GM19035 (cell line): ENCODE data around the gene NKG7.

ENCODE experiments used
- ATAC-seq: cut with Tn5 transposase; IDR thresholded peaks from one replicate; pipeline ENCODE4 v1.9.1; 2021; ENCODE audit not compliant: unreplicated experiment

Gene NKG7

DNA sequence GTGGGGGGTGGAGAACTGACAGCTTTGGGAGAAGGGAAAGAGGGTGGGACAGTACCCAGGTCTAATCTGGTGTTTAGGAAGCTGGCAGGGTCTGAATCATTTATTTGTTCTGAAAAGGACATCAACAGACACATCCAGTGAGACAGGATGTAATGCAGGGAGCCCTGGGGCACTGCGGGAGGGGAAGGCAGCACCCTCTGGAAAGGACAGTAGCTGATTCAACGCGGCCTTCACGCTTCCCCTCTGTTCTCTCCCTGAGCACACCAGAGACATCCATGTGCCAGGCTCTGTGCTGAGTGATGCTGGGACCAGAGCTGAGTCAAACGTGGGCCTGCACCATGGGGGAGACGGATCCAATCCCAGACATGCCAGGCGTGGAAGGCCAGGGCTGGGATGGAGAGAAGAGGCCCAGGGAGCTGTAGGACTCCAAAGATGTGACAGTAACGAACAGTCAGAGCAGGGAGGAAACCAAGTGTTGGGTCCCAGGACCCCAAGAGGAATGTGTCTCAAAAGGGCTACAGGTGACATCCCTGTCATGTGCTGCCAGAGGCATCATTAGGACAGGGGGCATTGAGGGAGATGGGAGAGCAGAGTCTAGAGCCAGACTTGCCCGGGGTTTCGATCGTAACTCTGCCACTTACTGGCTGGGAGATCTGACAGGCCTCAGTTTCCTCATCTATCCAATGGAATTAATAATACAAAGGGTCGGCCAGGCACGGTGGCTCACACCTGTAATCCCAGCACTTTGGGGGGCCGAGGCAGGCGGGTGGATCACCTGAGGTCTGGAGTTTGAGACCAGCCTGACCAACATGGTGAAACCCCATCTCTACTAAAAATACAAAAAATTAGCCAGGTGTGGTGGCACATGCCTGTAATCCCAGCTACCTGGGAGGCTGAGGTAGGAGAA lies 8.0 kb downstream of the NKG7 start:
- ATAC-seq: no peak

DNA sequence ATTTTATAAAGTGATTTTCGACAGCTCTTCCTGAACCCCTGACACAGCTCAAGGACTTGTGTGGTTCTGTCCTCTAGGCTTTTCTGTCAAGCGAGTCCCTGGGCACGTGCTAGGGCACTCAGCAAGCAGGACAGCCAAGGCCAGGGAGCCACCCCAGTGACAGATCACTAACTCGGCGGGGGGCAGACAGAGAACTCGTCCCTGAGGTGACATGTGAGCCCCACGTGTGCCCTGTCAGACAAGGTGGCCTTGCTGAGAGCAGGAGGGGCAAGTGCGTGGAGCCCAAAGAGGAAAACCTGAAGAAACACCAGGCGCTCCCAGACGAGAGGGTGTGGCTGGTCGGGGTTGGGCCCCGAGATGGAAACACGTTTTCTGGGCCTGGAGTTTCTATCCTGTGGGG lies 11.2 kb downstream of the NKG7 start:
- ATAC-seq: no peak

DNA sequence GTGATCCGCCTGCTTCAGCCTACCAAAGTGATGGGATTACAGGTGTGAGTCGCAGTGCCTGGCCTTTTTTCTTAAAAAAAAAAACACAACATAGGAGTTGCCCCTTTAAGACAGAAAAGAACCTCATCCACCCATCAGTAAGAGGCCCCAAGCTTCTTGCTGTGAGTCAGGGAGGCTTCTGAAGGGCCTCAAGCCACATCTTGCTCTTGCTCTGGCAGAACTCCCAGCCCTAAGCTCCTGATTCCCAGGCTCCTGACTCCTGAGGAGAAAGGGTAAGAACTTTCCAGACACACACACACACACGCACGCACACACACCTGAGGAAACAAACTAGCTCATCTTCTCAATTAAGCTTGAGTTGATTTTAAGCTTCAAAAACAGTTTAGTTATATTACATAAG lies 13.2 kb downstream of the NKG7 start:
- ATAC-seq: no peak

DNA sequence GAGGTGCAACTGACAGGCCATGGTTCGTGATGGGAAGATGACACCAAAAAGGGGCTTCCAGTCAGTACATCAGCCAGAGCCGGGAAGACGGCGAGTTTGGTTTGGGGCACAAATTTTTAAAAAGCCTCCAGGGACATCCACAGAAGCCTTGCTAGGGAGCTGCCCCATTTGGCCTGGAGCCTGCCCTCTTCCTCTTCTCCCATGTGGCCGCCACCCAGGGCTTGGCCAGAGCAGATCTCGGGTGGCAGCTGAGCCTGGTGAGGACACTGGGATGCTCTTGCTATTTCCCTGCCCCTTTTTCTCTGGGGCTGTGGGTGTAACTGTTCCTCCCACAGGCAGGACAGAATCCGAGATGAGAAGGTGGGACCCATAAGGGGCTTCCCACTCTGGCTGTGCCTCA lies 14.5 kb downstream of the NKG7 start:
- no peak for ATAC-seq

DNA sequence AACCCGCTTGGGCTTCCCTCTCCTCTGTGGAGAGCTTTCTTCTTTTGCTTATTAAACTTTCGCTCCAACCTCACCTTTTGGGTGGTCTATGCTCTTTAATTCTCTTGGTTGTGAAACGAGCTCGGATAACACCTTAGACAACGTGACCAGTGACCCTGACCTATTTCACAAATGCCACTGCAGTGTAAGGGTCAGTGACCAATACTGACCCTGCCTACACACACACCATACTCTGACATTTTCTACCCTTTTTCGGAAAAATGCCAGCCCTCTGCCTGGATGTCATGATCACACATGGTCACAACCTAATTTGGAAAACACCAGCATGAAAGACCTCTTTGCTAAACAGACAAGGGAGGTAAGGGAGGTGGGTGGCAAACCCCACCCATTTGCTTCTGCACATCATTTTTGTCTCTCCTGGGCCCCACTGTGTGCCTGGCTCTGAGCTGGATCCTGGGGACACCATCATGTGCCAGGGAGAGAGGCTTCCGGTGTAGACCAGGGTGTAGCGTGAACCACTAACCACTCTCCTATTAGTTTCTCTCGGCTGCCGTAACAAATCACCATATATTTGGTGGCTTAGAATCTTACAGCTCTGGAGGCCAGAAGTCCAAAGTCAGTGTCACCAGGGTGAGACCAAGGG lies 16.2 kb downstream of the NKG7 start:
- ATAC-seq: no peak

DNA sequence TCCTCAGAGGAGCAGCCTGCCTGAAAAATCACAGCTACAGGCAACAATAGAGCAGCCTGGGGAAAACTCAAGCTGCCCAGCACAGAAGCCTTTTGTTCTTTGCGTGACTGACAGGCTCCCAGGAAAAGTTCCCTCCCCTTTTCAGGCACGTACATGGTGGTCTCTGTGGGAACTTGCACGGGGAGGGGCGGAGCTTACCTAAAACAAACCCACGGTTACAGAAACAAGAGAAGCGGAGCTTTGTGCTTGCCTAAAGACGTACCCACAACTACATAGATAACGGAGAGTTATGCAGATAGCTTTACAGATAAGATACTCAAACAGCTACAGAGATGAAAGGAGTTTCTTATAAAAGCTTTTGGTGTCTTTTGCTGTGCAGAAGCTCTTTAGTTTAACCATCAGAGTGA lies 17.7 kb downstream of the NKG7 start:
- ATAC-seq: no peak

DNA sequence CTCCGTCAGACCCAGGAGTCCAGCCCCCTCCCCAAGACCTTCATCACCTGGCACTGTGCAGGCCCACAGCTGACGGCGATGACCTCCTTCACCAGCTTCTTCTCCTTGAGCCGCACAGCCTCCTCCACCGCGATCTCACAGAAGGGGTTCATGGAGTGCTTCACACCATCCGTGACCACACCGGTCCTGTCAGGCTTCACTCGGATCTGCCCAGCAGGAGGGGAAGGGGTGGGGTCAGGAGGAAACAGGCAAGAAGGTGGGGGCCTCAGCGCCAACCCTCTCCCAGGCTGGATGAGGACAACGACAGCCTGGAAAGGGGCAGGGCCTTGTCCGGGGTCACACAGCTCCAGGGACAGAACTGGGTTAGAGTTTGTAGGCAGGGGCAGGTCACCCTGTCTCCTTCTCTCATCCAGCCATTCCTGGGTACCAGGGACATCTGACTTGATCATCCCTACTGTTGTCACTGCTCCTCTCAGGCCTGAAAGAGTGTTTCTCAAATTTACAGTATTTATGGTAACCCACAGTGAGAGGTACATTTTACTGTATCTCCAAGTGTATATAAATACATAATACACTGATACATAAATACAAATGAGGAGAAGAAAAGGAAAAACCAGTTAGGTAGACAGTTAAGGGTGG lies 18.2 kb downstream of the NKG7 start:
- ATAC-seq: no peak

DNA sequence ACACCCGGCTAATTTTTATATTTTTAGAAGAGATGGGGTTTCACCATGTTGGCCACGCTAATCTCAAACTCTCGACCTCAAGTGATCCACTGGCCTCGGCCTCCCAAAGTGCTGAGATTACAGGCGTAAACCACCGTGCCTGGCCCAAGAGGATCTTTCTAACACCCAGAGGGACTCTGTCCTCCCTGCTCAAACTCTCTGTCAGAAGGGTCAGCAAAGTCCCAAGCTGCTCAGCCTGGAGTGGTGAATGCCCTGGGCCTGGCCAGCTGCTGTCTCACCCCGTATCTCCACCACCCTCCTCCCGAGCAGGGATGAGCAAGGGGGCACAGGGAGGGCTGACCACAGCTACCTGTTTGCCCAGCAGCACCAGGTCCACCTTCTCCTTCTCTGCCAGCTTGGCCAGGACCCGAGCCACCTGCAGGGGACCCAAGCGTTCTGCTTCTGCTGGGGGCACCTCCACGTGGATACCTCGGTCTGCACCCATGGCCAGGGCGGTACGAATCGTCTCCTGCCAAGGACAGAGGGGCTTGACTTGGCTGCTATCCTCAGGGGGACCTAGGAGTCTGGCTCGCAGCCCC lies 19.6 kb downstream of the NKG7 start:
- ATAC-seq: no peak

DNA sequence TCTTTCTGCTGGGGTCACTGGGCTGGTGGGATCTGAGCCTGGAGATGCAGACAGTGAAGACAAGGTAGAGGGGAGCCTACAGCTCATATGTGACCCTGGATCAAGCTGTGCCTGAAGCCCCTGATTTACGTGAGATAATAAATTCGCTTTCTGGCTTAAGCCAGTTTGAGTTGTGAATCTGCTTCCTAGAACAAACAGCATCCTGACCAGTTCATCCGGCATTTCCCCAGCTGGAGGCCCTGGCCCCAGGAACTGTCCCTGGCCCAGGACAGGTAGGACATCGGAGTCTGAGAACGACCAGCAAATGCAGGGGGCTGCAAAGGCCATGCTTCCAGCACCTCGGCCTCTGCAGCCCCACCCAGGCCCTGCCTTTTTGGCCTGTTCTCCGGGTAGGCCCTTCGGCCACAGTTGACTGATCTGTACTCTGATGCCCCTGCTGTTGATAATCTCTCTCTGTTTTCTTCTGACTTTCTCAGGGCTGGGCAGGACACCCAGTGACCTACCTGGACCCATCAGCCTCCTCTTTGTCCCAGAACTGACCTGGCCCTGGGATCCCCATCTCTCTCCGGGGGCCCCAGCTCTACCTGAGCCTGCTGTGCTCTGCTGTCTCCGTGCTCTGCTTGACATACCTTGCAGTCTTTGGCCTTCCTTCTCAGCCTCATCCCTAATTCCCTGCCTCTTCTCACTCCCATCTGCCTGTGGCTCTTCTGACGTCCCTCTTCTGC lies 21.0 kb downstream of the NKG7 start:
- no peak for ATAC-seq

DNA sequence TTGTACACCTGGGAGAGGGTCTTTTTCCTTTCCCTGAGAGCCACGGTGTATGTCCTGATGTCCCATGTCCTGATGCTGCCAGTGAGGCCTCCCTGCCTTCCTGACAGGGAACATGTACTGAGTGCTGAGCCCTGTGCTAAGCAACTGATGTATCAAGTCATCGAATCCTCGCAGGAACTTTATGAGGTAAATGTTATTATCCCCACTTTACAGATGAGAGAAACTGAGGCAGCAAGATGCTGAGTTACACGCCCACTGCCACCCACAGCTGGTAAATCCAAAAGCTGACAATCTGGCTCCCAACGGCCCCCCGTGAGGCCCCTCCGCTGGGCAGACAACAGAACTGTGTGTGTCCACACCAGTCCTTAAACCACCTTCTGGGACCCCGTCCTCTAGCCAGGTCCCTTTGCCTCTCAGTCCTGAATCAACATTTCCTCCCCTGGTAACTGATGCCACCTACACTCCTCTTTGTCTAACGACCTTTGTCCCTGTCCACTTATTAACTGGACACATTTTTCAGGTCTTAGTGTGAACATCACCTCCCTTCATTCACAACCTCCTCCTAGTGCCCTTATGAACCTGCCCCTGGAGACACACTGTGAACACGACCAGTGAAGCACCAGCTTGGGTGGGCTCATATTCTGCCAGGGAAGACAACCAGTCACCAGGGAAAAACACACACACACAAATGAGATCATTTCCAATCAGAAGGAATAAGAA lies 25.1 kb downstream of the NKG7 start:
- ATAC-seq: no peak

DNA sequence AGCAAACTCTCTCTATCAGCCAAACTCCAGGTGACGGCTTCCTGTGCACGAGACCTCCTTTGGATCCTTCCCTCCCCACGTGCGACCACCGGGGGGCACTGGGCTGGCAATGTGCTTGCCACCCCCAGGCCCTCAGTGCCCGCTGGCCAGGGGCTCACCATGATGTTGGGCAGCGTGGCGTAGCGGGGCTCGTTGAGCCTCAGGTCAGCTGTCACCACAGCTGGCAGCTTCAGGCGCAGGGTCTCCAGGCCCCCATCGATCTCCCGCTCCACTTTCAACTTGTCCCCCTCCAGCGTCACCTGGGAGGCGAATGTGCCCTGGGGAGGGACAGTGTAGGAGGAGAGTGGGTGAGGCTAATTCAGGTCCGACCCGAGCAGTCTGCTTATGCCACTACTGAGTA lies 25.7 kb downstream of the NKG7 start:
- no peak for ATAC-seq

DNA sequence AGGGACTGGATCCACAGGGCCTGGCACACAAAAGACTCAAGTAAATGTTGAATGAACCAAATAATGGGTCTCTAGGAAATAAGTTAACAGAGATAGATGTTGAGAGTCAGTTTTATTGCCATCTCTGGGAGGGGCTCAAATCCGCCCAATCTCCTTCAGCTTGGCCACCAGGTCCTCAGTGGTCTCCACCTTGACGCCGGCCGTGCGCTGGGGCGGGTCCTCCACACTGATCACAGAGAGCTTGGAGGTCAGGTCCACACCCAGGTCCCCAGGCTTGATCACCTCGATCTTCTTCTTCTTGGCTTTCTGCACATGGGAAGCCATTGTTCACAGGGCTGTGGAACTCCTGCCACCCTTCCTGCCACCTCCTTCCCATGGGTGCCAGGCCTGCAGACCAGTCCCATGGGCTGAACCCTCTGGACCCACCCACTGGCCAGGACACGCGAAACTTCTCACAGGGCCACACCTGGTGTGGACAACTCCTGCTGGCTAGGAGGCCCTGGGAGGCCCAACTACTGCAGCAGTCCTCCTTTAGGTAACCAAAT lies 27.3 kb downstream of the NKG7 start:
- ATAC-seq: no peak

DNA sequence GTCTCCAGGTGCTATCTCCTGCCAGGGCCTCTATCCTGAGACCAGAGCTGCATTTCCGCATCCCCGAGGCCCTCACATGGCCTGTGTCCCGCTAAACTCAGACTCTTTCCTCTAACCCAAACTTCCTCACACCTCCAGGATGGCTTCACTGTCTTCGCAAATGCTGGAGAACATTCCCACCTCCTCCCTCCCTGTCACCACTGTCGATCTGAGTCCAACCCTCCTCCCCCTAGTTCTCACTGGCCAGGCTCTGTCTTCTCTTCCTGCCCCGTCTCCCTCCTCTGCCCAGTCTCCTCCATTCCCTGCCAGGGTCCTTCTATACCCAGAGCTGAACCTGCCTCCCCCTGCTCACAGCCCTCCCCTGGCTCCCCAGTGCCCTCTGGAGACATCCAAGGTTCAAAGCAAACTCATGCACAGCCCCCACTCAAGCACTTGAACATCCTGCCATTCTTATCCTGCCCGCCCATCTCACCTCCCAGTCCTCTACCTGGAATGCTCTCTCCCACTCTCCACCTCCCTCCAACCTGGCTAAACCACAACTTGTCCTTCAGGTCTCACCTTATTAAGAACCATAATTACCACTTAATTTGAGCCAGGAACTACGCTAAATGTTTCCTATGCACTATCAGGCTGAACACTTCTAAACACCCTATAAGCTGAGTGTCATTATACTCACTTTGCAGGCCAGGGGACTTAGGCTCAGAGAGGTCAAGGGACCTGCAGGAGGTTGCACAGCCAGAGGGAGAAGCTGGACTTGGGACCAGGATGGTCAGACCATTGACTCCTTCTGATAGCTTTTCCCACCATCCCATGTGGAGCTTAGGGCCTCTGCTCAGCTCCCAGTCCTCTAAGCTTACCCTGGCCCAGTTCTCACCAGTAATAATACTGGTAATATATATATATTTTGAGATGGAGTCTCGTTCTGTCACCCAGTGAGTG lies 29.6 kb downstream of the NKG7 start:
- no peak for ATAC-seq

DNA sequence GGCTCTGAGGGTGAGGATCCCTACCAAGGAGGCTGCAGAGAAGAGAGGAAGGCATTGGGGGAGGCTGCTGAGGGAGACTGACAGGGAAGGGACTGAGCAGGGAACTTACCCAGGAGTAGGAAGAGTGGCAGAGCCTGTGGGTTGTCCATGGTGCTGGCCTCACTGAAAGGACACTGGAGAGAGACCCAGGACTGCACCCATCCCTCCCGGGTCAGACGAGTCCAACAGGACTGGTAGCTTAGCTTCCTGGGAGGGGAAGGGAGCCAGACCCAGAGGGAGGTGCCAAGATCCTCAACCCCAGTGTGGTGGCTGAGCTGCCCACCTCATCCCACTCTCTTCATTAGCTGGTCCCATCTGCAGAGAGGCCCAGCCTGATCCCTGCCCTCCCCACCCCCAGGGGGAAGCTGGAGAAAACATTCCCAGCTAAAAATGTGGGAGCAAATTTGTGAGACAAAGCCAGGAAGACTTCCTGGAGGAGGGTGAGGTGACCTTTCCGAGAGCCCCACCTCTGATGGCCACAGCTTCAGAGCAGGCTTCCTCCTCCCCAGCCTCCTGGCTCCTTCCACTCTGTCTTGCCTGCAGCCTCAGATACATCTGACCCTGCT lies 30.4 kb downstream of the NKG7 start, which contains the start of gene VSIG10L:
Gene VSIG10L (minus strand): TSS at position 164 of the 605 bp plus-strand sequence. CDS start 15 bp downstream, at position 149.
- no peak for ATAC-seq

DNA sequence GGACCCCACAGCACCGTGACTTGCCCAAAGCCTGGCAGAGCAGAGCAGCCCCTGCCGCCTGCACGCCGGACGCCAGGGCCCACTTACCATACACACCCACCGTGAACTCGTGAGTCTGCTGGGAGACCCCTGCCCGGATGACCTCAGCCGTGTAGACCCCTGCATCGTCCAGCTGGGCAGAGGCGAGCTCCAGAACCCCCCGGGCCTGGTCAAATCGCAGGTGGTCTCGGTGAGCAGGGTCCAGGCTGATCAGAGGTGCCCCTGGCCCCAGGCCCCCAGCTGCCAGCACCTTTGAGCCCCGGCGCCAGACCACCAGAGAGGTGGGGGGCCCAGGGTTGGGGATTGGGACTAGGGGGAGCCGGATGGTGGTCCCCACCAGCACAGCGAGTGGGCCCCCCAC lies 31.4 kb downstream of the NKG7 start:
- ATAC-seq: no peak

DNA sequence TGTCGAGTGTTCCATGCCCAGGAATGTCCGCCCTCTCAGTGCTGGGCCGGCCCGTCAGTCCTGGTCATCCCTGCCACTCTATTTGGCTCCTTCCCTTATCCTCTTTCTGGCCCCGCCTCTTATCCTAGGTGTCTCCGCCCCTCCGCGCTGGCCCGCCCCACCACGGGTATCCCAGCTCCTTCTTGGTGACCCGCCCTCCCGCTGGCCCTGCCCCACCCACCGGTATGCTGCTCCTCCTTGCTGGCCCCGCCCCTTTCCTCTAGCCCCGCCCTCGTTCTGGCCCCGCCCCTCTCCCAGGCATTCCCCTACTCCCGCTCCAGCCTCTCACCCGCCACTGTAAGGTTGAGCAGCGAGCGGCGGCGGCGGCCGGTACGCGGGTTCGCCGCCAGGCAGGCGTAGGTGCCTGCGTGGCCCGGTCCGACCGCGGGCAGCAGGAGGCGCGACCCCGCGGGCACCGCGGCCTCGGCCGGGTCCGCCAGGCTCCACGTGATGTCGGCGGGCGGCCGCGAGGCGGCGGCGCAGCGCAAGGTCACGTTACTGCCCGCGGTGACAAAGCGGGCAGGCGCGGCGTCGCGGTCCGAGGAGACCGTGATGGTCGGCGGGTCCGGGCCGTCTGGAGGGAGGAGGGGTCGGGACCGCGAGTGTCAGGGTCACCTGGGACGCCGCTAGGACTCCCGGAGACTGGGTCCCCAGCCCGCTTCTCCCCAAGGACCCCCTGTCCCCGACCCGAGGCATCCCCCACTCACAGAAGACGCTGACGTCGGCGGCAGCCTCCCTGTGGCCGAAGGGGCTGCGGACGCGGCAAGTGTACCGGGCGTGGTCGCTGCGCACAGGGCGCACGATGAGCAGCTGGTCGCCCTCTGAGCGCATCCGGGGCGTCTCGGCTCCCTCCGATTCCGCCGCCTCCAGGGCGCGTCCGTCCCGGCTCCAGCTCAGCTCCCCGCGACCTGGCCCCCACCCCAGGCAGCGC lies 32.5 kb downstream of the NKG7 start:
- ATAC-seq: peak; percentile 64

DNA sequence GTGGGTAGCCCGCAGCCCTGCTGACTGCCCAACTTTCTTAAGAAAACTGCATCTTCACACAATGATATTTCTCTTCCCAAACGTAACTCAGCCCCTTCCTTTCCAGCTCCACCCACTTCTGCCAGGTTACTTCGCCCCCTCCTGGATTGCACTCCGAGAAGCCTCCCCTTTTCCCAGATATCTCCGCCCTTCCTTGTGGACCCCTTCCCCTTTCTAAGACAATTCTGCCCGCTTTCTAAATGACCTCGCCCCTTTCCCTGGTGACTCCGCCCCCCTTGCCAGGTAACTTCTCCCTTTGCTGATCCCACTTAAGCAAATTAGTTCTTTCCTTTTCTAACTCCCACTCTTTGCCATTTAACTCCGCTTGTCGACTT lies 33.2 kb downstream of the NKG7 start:
- ATAC-seq: no peak
